NCI-H345 (cell line): ENCODE measurements around the gene WNK2.
"Not testable (repeated sequence)": the region's sequence is repeated elsewhere in the genome, so short reads cannot be mapped to it uniquely, and the experiment has no call there.

Experiments
- DNase-seq: peaks from one replicate; lab custom pipeline; 2025; lab: John Stamatoyannopoulos, UW

The WNK2 gene

DNA sequence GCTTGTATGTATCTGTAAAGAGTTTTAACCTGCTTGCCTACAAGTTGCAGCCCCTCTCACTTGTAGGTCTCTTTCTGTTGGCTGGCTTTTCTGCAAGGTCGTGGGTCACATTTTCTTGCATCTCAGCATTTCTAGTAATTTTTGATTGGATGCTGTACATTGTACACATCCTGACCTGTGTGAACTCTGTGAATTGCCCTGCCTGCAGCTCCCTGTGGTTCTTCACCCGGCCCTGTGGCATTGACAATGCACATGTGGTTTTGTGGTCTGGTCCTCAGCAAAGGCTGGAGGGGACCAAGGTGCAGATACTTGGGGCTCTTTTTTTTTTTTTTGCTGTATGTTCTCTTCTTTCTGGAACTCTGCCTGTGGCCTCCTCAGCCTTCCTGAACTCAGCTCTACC is 53.6 kb downstream of the WNK2 start:
- DNase-seq = no peak

DNA sequence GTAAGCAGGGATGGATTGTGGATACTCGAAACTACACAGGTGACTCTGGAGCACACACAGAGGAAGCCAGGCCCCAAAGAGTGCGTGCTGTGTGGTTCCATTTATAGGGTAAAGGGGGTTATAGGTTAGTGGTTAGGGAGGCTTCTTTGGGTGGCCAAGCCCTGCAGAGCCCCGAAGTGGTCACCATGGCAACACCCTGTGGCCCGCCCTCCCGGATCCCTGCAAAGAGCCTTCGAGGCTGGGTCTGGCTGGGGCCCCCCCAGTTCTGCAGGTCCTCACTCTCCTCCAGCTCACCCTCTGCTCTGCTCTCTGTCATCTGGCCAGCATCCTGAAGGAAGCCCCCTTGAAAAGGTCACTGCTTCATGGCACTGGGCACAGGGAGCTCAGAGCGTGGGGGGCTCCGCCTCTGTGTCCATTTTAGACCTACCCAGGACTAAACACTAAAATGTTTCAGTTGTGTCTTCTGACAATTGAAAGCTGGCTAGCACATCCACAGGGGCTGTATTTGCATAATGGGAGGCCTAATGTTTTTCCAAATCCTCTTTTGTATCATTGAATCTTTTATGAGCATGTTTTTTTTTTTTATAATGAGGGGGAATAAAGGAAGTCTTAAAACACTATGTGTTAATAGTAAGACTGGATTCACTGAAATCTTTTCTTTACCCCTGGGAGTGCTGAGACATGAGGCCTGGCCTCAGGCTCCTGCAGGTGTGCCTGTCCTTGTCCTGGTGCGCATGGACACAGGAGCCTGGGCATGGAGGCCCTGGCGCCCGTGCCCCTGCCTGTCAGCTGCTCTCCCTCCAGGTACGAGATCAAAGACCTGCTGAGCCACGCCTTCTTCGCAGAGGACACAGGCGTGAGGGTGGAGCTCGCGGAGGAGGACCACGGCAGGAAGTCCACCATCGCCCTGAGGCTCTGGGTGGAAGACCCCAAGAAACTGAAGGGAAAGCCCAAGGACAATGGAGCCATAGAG is 55.3 kb downstream of the WNK2 start:
- no peak for DNase-seq

- DNase-seq = no peak
Observed at GRCh38 chr9:93240891-93241334, 57.0 kb downstream of the WNK2 start.

DNA sequence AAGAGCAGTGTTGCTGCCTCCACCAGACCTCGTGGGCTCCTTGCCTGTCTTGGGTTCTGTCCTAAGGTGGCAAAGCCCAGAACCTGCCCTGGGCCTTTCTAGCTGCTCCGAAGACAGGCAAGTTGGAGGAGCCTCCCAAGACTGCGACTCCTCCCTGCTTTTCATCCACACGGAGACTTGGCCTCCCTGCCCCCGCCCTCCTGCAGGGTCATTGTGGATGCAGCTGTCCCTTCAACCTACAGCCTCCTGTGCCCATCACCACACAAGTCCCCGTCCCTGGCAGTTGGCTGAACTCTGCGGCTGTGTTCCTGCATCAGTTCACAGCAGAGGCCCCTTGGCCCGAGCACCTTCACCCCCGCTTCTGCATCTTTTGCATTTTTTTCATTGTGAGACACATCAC is 59.2 kb downstream of the WNK2 start:
- DNase-seq = no peak

GRCh38 chr9:93244101-93244500 is 60.2 kb downstream of the WNK2 start:
- DNase-seq = no peak

GRCh38 chr9:93244510-93245436 is 60.8 kb downstream of the WNK2 start:
- DNase-seq = no peak

- no peak for DNase-seq
Observed at GRCh38 chr9:93245437-93245970, 61.6 kb downstream of the WNK2 start.

- no peak for DNase-seq
Observed at GRCh38 chr9:93246111-93246510, 62.2 kb downstream of the WNK2 start.

GRCh38 chr9:93246526-93246925 is 62.6 kb downstream of the WNK2 start:
- no peak for DNase-seq

GRCh38 chr9:93247099-93247865 is 63.3 kb downstream of the WNK2 start:
- no peak for DNase-seq

GRCh38 chr9:93247892-93248291 is 64.0 kb downstream of the WNK2 start:
- DNase-seq = no peak

DNA sequence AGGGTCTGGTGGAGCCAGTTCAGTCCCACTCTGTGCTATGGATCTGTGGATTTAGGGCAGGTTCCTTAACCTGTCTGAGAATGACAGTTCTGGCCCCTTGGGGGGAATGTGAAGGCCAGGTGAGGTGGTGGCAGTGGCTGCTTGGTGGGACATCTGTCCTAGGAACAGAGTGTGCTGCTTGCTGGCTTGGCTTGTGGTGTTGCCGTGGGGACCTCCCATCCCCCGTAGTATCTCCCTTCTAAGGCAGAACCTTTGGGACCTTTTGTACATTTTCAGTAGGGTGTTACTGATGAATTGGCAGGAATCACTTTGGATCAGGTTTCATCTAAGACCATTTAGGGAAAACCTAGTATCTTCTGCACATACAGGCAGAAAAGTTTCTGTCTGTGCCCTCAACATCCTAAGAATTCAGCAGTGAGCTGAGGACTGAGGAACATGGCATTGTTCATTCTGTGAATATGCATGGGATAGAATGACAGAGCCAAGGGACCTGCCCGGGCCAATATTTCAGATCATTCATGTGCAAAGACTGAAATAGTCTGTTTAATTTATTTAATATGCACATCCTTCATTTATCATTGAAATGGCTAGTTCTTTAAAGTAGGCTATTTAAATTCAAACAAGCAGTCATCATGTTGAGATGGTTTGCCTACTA is 64.6 kb downstream of the WNK2 start:
- DNase-seq = no peak

- no peak for DNase-seq
Observed at GRCh38 chr9:93250185-93250584, 66.2 kb downstream of the WNK2 start.

DNA sequence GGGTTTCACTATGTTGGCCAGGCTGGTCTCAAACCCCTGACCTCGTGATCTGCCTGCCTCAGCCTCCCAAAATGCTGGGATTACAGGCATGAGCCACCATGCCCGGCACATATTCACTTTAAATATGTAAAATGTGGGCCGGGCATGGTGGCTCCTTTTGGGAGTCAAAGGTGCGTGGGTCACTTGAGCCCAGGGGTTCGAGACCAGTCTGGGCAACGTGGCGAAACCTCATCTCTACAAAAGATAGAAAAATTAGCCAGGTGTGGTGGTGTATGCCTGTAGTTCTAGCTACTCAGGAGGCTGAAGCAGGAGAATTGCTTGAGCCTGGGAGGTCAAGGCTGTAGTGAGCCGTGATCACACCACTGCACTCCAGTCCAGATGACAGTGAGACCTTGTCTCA is 67.4 kb downstream of the WNK2 start:
- DNase-seq = not testable (repeated sequence)

DNA sequence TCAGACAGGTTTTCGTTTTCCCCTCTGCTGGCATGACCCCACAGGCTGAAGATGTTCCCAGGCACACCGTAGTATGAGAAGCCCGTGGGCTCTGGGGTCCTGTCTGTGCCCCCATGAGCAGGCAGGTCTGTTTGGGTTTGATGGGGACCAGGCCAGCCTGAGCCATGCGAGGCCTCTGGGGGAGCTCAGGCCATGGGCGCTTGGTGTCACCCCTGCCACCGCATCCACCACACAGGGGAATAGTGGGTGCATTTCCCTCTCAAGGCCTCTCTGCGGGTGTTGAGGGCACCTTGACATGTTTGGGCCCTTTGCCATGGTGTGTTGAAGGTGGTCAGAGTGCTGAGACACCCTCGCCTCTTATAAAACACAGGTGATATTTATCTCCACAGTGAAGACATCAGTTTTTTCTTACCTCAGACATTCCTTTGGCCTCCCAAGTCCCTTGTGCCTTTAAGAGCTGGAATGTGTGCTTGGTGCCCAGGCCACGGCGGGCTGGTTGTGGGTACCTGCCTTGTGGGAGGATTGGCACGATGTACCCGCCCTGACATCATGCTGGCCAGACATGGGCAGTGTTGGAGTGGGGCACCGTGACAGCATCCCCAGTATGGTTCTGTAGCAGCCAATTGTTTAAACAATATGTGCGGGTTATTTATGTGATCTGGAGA is 68.3 kb downstream of the WNK2 start:
- no peak for DNase-seq

GRCh38 chr9:93252781-93253530 is 69.0 kb downstream of the WNK2 start:
- no peak for DNase-seq

- DNase-seq = no peak
Observed at GRCh38 chr9:93253633-93254032, 69.7 kb downstream of the WNK2 start.

GRCh38 chr9:93254061-93254481 is 70.1 kb downstream of the WNK2 start:
- no peak for DNase-seq

- DNase-seq = no peak
Observed at GRCh38 chr9:93254806-93255493, 71.0 kb downstream of the WNK2 start.
